Ectodermal cell (in vitro differentiated cells): ENCODE measurements around the gene RND1.

Experiments
- H3K27ac ChIP-seq: 2 replicates; pipeline ENCODE4 v1.7.0; 2013; ENCODE audit warnings: mild to moderate bottlenecking, low read depth, low read length; ENCODE audit not compliant: insufficient read depth, poor library complexity, severe bottlenecking
- H3K27me3 ChIP-seq: 2 replicates; pipeline ENCODE4 v1.7.0; 2013; ENCODE audit warnings: mild to moderate bottlenecking, low read length; ENCODE audit not compliant: insufficient read depth, control insufficient read depth, poor library complexity, severe bottlenecking
- H3K36me3 ChIP-seq: one replicate; pipeline ENCODE4 v1.7.0; 2013; ENCODE audit warnings: low read length; ENCODE audit not compliant: control insufficient read depth, insufficient read depth
- H3K4me1 ChIP-seq: one replicate; pipeline ENCODE4 v1.7.0; 2013; ENCODE audit warnings: low read length; ENCODE audit not compliant: control insufficient read depth, insufficient read depth
- H3K4me3 ChIP-seq: 2 replicates; pipeline ENCODE4 v1.7.0; 2013; ENCODE audit warnings: low read depth, low read length, control low read depth; ENCODE audit not compliant: insufficient read depth
- H3K9me3 ChIP-seq: 2 replicates; pipeline ENCODE4 v1.7.0; 2013; ENCODE audit warnings: mild to moderate bottlenecking, low read length, moderate library complexity; ENCODE audit not compliant: control insufficient read depth
- WGBS, 2 experiments: methylation state at CpG; one replicate each; pipeline ENCODE4 v1.1.7; 2013; ENCODE audit warnings: missing lambda C conversion rate in 2 of 2; 5-methylcytosine and 5-hydroxymethylcytosine counted together

The RND1 gene

GRCh38 chr12:48819986-48820725 is 45.5 kb downstream of the RND1 start:
- peak overlapping the region; percentile 76 for H3K4me3 ChIP-seq
- H3K4me1 ChIP-seq: peaks cover 25% of the 10 kb centered on the region
- H3K27ac ChIP-seq: no peak overlapping the region
- H3K9me3 ChIP-seq: no peaks in the 10 kb centered on the region
- H3K36me3 ChIP-seq: peaks cover 3% of the 10 kb centered on the region
- H3K27me3 ChIP-seq: peaks cover 23% of the 10 kb centered on the region
- 74 to 77% methylated on average over 5 of the region's 5 CpGs for WGBS, 2 experiments

- no peaks in the 10 kb centered on the region for H3K9me3 ChIP-seq
- H3K4me3 ChIP-seq: peak overlapping the region; percentile 76
- H3K36me3 ChIP-seq: no peaks in the 10 kb centered on the region
- WGBS, 2 experiments: 11% methylated on average over 37 of the region's 37 CpGs
- peaks cover 26% of the 10 kb centered on the region for H3K27me3 ChIP-seq
- peaks cover 29% of the 10 kb centered on the region for H3K4me1 ChIP-seq
- no peak overlapping the region for H3K27ac ChIP-seq
Observed at GRCh38 chr12:48818831-48819590, 46.7 kb downstream of the RND1 start.

GRCh38 chr12:48817873-48818830 is 47.5 kb downstream of the RND1 start, which contains the start of gene CACNB3:
CACNB3 (plus strand) TSS chr12:48818496; CDS start chr12:48818930, 434 bp downstream.
- WGBS, 2 experiments: 0 to 1% methylated on average over 79 of the region's 79 CpGs
- H3K27me3 ChIP-seq: peaks cover 26% of the 10 kb centered on the region
- H3K36me3 ChIP-seq: no peaks in the 10 kb centered on the region
- peak within 1 kb of the TSS; percentile 76 for H3K4me3 ChIP-seq
- no peaks in the 10 kb centered on the region for H3K9me3 ChIP-seq
- H3K27ac ChIP-seq: peak within 1 kb of the TSS; percentile 32
- peaks cover 38% of the 10 kb centered on the region for H3K4me1 ChIP-seq

- no peaks in the 10 kb centered on the region for H3K9me3 ChIP-seq
- WGBS, 2 experiments: 63 to 76% methylated on average over 3 of the region's 3 CpGs
- H3K27ac ChIP-seq: no peak overlapping the region
Observed at GRCh38 chr12:48816143-48816854, 49.4 kb downstream of the RND1 start.

GRCh38 chr12:48815126-48816110 is 50.3 kb downstream of the RND1 start:
- Histone ChIP-seq H3K36me3 (no peaks in the 10 kb centered on the region), H3K27me3 (peaks cover 26% of the 10 kb centered on the region), H3K9me3 (no peaks in the 10 kb centered on the region), H3K27ac (peak overlapping the region; percentile 64), H3K4me1 (peaks cover 58% of the 10 kb centered on the region), H3K4me3 (peak overlapping the region; percentile 78)
- WGBS, 2 experiments: 1% methylated on average over 54 of the region's 54 CpGs

More at GRCh38 chr12:48816143-48816854, 49.4 kb downstream of the RND1 start:
- peaks cover 54% of the 10 kb centered on the region for H3K4me1 ChIP-seq
- peak overlapping the region; percentile 78 for H3K4me3 ChIP-seq
- H3K27me3 ChIP-seq: peaks cover 26% of the 10 kb centered on the region
- no peaks in the 10 kb centered on the region for H3K36me3 ChIP-seq

- Histone ChIP-seq H3K36me3 (no peaks in the 10 kb centered on the region), H3K9me3 (no peaks in the 10 kb centered on the region), H3K4me3 (peak overlapping the region; percentile 78), H3K4me1 (peaks cover 49% of the 10 kb centered on the region), H3K27ac (peak overlapping the region; percentile 64), H3K27me3 (peaks cover 26% of the 10 kb centered on the region)
- WGBS, 2 experiments: 0% methylated on average over 70 of the region's 70 CpGs
Observed at GRCh38 chr12:48814262-48815125, 51.2 kb downstream of the RND1 start.

- Histone ChIP-seq H3K36me3 (no peaks in the 10 kb centered on the region), H3K4me1 (peaks cover 45% of the 10 kb centered on the region), H3K27ac (peak overlapping the region; percentile 11), H3K27me3 (peaks cover 26% of the 10 kb centered on the region), H3K9me3 (no peaks in the 10 kb centered on the region), H3K4me3 (peak overlapping the region; percentile 78)
- 0 to 3% methylated on average over 15 to 16 of the region's 18 CpGs for WGBS, 2 experiments
Observed at GRCh38 chr12:48813465-48814261, 52.0 kb downstream of the RND1 start.

GRCh38 chr12:48812389-48812788 is 53.3 kb downstream of the RND1 start:
- peaks cover 19% of the 10 kb centered on the region for H3K27me3 ChIP-seq
- H3K36me3 ChIP-seq: no peaks in the 10 kb centered on the region
- H3K4me1 ChIP-seq: peaks cover 45% of the 10 kb centered on the region
- no peak overlapping the region for H3K27ac ChIP-seq
- no peaks in the 10 kb centered on the region for H3K9me3 ChIP-seq
- 48 to 63% methylated on average over 2 of the region's 2 CpGs for WGBS, 2 experiments
- no peak overlapping the region for H3K4me3 ChIP-seq
